Tibial artery (tissue), 4 donors: ENCODE results near the gene RIPOR2.

Experiments
- DNase-seq, 2 donors: peaks; one replicate each; pipeline ENCODE4 v3.0.0-alpha.2; 2019
- H3K27ac ChIP-seq, 2 donors: fragments of 200-600 bp; sonication (generic) in 1 of 2; 1 replicate in 1 of 2; 2 replicates in 1 of 2; pipeline ENCODE4 v1.5.1; 2018 to 2019; ENCODE audit warnings: mild to moderate bottlenecking in 1 of 2
- H3K27me3 ChIP-seq, 2 donors: fragments of 200-600 bp; sonication (generic) in 1 of 2; one replicate each; pipeline versions ENCODE4 v1.5.1 to v1.6.0; 2016 to 2019
- H3K36me3 ChIP-seq, 3 donors: fragments of 200-600 bp; sonication (generic) in 2 of 3; one replicate each; pipeline ENCODE4 v1.5.1; 2016 to 2019; ENCODE audit warnings: mild to moderate bottlenecking in 2 of 3
- H3K4me1 ChIP-seq, 4 donors: fragments of 200-600 bp; sonication (generic) in 2 of 4; 1 replicate in 3 of 4; 2 replicates in 1 of 4; pipeline ENCODE4 v1.5.1; 2016 to 2019
- H3K4me3 ChIP-seq, 2 donors: fragments of 200-600 bp; sonication (generic) in 1 of 2; 1 replicate in 1 of 2; 2 replicates in 1 of 2; pipeline ENCODE4 v1.5.1; 2018 to 2019; ENCODE audit warnings: mild to moderate bottlenecking in 2 of 2
- H3K9me3 ChIP-seq, 3 donors: fragments of 200-600 bp; sonication (generic) in 1 of 3; one replicate each; pipeline ENCODE4 v1.5.1; 2016 to 2019
- CTCF ChIP-seq, 2 experiments: fragments of 200-600 bp in 1 of 2; fragments of 450-650 bp in 1 of 2; IDR thresholded peaks; one replicate each; pipeline ENCODE4 v1.5.1; 2017 to 2019; ENCODE audit warnings: antibody characterized with exemption in 2 of 2, mild to moderate bottlenecking in 1 of 2, moderate library complexity in 1 of 2
- intact Hi-C: fragments of 100-400 bp; cut with DNase I; formaldehyde crosslinking; loops from one replicate; pipeline ENCODE4 v1.15.0; 2023; ENCODE audit warnings: low total_unique reads

Gene RIPOR2

GRCh38 chr6:24968783-24969182 lies 33.0 kb upstream of the RIPOR2 start:
- intact Hi-C loops = no loop called here
- no peak for TF ChIP-seq CTCF (IDR thresholded peaks at IDR 0.05)
- Histone ChIP-seq H3K36me3 (no peaks in the 10 kb centered on the region), H3K27me3 (no peaks in the 10 kb centered on the region), H3K4me1 (no peaks in the 10 kb centered on the region), H3K27ac (no peak overlapping the region), H3K9me3 (no peaks in the 10 kb centered on the region), H3K4me3 (no peak overlapping the region)
- no peak for DNase-seq

DNA sequence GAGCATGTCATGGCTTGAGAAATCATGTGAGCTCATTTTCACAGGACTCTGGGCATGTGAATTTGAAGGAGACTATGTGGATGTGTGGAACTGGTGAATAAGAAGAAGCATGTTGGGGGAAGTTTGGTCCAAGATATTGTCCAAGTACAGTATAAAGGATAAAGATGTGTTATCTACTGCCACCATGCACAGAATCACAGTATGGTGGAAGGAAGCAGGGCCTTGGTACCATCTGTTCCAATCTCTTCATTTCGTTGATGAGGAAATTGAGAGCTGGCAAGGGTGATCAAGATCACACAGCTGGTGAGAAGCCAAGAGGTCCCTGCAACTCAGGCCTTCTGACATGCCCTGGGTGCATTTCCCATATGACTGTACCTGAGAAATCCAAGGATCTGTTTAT lies 31.5 kb upstream of the RIPOR2 start:
- DNase-seq = no peak
- no peaks in the 10 kb centered on the region for H3K36me3 ChIP-seq
- no peak overlapping the region for H3K4me3 ChIP-seq
- H3K4me1 ChIP-seq = no peaks in the 10 kb centered on the region
- intact Hi-C loops = no loop called here
- no peak overlapping the region for H3K27ac ChIP-seq
- no peak for TF ChIP-seq CTCF (IDR thresholded peaks at IDR 0.05)
- no peaks in the 10 kb centered on the region for H3K9me3 ChIP-seq
- no peaks in the 10 kb centered on the region for H3K27me3 ChIP-seq

DNA sequence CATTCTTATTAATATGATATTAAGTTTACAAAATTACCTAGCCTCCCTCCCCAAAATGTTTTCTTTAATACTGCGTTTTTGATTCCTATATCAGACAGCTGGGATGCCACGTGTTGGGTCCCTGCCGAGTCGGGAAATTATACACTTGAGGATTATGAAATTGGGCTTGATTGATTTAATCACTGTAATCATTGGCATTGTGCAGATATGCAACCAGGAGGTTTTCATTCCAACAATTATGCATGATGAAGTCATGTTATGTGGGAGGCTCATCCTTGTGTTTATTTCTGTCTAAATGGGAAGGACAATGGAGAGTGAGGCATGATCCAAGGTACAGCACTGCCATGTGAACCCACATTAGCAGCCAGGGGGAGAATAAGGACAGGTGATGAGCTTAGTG lies 30.6 kb upstream of the RIPOR2 start:
- TF ChIP-seq CTCF (IDR thresholded peaks at IDR 0.05) = no peak
- Histone ChIP-seq H3K27me3 (no peaks in the 10 kb centered on the region), H3K9me3 (no peaks in the 10 kb centered on the region), H3K4me1 (no peaks in the 10 kb centered on the region), H3K4me3 (no peak overlapping the region), H3K36me3 (no peaks in the 10 kb centered on the region), H3K27ac (no peak overlapping the region)
- intact Hi-C loops = no loop called here
- no peak for DNase-seq

- Histone ChIP-seq H3K4me3 (no peak overlapping the region), H3K27ac (no peak overlapping the region), H3K4me1 (no peaks in the 10 kb centered on the region), H3K9me3 (no peaks in the 10 kb centered on the region), H3K27me3 (no peaks in the 10 kb centered on the region), H3K36me3 (no peaks in the 10 kb centered on the region)
- no peak for DNase-seq
- intact Hi-C loops = no loop called here
- TF ChIP-seq CTCF (IDR thresholded peaks at IDR 0.05) = no peak
Observed at GRCh38 chr6:24963887-24964570, 28.3 kb upstream of the RIPOR2 start.

GRCh38 chr6:24963339-24963738 lies 27.6 kb upstream of the RIPOR2 start:
- Histone ChIP-seq H3K27ac (no peak overlapping the region), H3K27me3 (no peaks in the 10 kb centered on the region), H3K4me1 (no peaks in the 10 kb centered on the region), H3K9me3 (no peaks in the 10 kb centered on the region), H3K36me3 (no peaks in the 10 kb centered on the region), H3K4me3 (no peak overlapping the region)
- intact Hi-C loops = no loop called here
- no peak for TF ChIP-seq CTCF (IDR thresholded peaks at IDR 0.05)
- no peak for DNase-seq

DNA sequence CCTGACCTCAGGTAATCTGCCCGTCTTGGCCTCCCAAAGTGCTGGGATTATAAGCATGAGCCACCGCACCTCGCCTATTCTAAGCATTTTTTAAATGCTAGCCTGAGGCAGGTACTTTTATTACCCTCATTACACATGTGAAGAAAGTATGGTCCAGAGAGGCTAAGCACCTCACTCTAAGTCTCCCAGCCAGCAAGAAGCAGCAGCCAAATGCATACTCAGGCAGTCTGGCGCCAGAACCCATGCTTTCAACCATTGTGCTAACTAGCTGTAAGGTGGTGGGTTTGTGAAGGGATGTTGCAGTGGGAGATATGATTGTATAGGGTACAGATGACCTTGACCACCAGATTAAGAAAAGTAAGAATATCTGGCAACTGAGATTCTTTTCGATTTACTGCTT lies 26.1 kb upstream of the RIPOR2 start:
- no peak for DNase-seq
- no peaks in the 10 kb centered on the region for H3K27me3 ChIP-seq
- no peak overlapping the region for H3K27ac ChIP-seq
- intact Hi-C loops = no loop called here
- no peak overlapping the region for H3K4me3 ChIP-seq
- no peak for TF ChIP-seq CTCF (IDR thresholded peaks at IDR 0.05)
- no peaks in the 10 kb centered on the region for H3K36me3 ChIP-seq
- H3K4me1 ChIP-seq = no peaks in the 10 kb centered on the region
- H3K9me3 ChIP-seq = no peaks in the 10 kb centered on the region
